H1 (cell line): ENCODE results near the gene KDM6B. TPM values are rescaled to one million over a fixed set of nuclear protein-coding genes. Genes with fewer than 3 reads are reported as not detected.

Experiments used
- CHD1 ChIP-seq: IDR thresholded peaks from 2 replicates; pipeline ENCODE4 v1.6.1; 2012; ENCODE audit warnings: low read depth, low read length, improper control_type of control experiment
- GABPA ChIP-seq: IDR thresholded peaks from 2 replicates; pipeline ENCODE4 v1.6.1; 2011; ENCODE audit warnings: mild to moderate bottlenecking, low read length, moderate library complexity, borderline replicate concordance; ENCODE audit not compliant: insufficient read depth
- PHF8 ChIP-seq: fragments of 200-600 bp; sonication (generic); conservative IDR thresholded peaks from 2 replicates; pipeline ENCODE4 v1.7.1; 2012; ENCODE audit warnings: low read depth, mild to moderate bottlenecking, inconsistent platforms, low read length, moderate library complexity
- polyA plus RNA-seq, 7 experiments: library from polyadenylated mRNA; depleted of rRNA in 3 of 7; stranded (reverse) in 5 of 7; unstranded in 2 of 7; fragments of >200 nt in 5 of 7; fragments of 200-250 nt in 2 of 7; gene quantifications; 1 replicate in 5 of 7; 2 replicates in 1 of 7; 4 replicates in 1 of 7; pipeline versions ENCODE4 v1.2.1 to v1.2.3, GENCODE V29; 2011 to 2013; ENCODE audit warnings: missing spikeins in 2 of 7, mixed read lengths in 2 of 7
- total RNA-seq: library from RNA; stranded (reverse); fragmentation: NEBNext Ultra II Directional; extraction: Animal tissue kit (Norgen Biotek cat#: 25700); gene quantifications from 2 replicates; pipeline ENCODE4 v1.2.1, GENCODE V29; 2021
- TF ChIP-seq, protein P1 (sequence below): IDR thresholded peaks from 2 replicates; pipeline ENCODE4 v1.6.1; 2011; ENCODE audit warnings: low read depth, mild to moderate bottlenecking, low read length; ENCODE audit not compliant: insufficient read depth

Gene KDM6B
- total and polyA plus RNA-seq, 2 of the 8 experiments (the other 6 are each of a cell fraction or from before 2014, with no cell fraction given), result 0.48 to 3.7 TPM

DNA sequence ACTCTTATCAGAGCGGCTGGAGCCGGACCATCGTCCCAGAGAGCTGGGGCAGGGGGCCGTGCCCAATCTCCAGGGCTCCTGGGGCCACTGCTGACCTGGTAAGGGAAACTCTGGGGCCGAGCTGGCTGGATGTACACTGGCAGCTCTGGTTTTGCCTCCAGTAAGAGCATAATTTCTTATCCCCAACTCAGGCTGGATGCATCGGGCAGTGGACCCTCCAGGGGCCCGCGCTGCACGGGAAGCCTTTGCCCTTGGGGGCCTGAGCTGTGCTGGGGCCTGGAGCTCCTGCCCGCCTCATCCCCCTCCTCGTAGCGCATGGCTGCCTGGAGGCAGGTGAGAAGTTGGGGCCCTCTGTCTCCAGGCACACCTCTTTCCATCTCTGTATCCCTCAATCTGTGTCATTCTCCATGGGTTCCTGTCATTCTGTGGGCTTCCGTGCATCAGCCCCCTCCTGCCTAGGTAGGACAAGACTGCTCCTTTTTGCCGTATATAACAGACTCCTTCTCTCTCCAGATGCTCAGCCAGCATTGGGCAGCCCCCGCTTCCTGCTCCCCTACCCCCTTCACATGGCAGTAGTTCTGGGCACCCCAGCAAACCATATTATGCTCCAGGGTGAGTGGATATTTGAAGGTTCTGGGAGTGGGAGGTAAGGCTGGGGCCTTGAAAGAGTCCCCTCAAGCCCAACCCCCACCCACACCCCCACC lies 11.5 kb downstream of the KDM6B start (continued):
- TF ChIP-seq, protein P1, sequence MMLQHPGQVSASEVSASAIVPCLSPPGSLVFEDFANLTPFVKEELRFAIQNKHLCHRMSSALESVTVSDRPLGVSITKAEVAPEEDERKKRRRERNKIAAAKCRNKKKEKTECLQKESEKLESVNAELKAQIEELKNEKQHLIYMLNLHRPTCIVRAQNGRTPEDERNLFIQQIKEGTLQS, result no peak
- TF ChIP-seq CHD1, result no peak
- no peak for TF ChIP-seq PHF8
- no peak for TF ChIP-seq GABPA
